HG03135 (cell line): Measurements from ENCODE around the gene XKR7.
"Not testable (repeated sequence)": the region's sequence is repeated elsewhere in the genome, so short reads cannot be mapped to it uniquely, and the experiment has no call there.

ENCODE experiments used
- ATAC-seq: cut with Tn5 transposase; IDR thresholded peaks from one replicate; pipeline ENCODE4 v1.9.1; 2021; ENCODE audit warnings: mild to moderate bottlenecking, moderate library complexity; ENCODE audit not compliant: unreplicated experiment

XKR7 gene, protein sequence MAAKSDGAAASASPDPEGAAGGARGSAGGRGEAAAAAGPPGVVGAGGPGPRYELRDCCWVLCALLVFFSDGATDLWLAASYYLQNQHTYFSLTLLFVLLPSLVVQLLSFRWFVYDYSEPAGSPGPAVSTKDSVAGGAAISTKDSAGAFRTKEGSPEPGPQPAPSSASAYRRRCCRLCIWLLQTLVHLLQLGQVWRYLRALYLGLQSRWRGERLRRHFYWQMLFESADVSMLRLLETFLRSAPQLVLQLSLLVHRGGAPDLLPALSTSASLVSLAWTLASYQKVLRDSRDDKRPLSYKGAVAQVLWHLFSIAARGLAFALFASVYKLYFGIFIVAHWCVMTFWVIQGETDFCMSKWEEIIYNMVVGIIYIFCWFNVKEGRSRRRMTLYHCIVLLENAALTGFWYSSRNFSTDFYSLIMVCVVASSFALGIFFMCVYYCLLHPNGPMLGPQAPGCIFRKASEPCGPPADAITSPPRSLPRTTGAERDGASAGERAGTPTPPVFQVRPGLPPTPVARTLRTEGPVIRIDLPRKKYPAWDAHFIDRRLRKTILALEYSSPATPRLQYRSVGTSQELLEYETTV

DNA sequence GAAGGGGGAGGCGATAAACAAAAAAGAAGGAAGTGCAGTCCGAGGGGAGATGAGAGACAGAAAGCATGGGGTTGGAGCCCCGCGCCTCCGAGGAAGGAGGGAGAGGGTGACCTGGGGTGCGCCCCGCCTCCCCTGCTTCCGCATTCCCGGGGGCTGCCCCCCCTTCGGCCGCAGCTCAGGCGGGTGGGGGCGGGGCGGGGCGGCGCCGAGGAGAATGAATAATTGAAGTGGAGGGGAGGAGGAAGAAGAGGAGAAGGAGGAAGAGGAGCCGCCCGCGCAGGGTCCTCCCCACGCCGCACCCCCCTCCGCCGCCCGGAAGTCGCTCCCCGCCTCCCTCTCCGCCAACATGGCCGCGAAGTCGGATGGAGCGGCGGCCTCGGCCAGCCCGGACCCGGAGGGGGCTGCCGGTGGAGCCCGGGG, at the start of gene XKR7:
TSS of gene XKR7 (plus strand) at position 322 of the 420 bp plus-strand sequence. CDS start at position 347, 25 bp downstream.
- ATAC-seq: no peak

DNA sequence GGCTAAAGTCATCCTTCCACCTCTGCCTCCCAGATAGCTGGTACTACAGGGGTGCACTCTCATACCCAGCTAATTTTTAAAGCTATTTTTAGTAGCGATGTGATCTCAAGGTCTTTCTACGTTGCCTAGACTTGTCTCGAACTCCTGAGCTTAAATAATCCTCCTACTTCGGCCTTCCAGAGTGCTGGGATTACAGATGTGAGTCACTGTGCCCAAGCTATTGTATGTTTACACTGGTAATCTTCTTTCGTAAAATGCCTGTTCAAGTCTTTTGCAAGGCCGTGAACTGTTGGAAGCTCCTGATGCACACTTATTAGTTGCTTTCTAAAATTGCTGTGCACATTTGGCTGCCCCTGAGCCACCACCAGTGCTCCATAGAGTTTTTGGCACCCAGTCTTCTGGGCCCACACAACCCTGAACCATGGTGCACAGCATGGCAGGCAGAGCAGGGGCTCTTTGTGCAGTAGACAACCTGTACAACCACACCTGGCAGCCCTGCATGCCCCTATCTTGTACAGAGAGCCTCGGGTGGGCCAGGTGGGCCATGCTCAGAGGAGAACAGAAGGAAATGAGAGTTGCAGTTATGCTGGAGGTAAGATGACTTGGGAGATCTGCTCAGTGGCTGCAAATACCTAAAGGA, 49.4 kb upstream of the XKR7 start:
- no peak for ATAC-seq

DNA sequence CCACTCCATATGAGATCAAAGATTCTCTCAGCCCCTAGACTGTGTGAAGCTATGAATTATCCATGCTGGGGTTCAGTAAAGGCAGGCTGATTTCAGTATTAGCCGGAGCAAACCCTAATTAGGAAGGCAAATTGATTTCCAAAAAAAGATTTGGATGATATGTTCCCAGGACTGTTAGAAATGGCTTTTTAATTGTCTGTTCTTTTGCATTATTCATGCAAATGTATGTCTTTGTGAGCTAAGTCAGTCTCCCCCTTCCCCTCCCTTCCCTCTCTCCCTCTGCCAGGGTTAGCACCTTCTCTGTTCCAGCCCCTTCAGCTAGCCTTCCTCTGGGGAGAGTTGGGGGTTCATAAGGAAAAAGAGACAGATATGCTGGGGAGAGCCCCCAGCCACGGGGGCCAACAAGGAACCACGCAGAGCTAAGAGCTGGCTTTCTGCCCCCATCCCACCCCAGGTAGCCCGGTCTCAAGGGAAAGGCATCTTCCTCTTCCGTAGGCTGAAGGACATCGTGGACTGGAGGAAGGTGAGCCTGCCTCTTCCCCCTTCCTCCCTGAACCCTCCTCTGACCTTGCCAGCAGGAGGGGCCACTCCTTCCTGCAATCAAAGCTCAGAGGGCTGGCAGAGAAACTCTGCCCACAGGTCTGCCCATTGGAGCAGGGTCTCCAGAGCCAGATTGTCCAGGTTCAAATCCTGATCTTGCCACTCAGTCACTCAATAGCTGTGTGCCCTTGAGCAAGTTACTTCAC, 48.4 kb upstream of the XKR7 start:
- ATAC-seq: no peak

DNA sequence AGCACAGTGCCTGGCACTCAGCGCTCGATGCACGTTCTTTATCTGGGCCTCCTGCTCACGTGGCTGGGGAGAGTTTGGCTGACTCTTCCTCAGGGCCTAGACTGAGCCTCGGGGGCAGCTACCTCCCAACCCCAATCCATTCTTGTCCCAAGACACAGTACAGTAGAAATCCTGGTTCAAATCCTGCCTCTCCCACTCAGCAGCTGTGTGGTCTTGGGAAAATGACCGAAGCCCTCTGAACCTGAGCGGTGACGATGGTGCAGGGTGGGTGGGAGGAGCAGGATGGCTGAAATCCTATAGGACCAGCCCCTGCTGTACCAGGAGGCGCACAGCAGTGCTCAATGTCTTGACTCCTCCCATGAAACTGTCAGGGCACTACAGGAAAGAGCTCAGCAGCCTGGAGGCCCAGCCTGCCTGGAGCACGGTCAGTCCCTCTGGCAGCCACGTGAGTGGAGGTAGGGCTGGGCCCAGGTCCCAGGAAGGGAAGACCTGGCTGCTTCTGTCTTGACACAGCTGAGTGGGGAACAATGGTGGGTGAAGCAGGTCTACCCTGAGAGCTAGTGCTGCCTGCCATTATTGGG, 47.6 kb upstream of the XKR7 start:
- ATAC-seq: no peak

DNA sequence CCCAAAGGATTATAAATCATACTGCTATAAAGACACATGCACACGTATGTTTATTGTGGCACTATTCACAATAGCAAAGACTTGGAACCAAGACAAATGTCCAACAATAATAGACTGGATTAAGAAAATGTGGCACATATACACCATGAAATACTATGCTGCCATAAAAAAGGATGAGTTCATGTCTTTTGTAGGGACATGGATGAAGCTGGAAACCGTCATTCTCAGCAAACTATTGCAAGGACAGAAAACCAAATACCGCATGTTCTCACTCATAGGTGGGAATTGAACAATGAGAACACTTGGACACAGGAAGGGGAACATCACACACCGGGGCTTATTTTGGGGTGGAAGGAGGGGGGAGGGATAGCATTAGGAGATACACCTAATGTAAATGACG, 46.5 kb upstream of the XKR7 start:
- not testable (repeated sequence) for ATAC-seq

DNA sequence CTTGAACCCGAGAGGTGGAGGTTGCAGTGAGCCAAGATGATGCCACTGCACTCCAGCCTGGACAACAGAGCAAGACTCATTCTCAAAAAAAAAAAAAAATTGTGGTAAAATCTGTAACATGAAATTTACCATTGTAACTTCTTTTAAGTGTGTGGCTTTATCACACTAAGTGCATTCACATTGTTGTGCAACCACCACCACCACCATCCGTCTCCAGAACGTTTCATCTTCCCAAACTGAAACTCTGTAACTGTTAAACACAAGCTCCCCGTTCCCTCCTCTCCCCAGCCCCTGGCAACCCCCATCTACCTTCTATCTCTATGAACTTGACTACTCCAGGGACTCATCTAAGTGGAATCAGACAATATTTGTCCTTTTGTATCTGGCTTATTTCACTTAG, 45.8 kb upstream of the XKR7 start:
- no peak for ATAC-seq

DNA sequence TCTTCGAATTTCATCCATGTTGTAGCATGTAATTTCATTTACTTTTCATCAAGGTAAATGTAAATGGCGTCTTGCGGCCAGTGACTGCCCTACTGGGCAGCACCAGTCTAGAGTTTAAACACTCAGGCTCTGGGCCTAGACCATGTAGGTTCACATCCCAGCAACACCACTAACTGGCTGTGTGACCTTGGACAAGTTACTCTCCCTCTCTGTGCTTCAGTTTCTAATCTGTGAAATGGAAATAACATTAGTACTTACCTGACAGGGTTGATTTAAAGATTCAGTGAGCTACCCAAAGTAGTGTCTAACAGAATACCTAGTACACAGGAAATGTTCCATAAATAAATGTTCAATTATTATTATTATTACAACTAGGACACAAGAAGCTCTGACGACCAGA, 45.4 kb upstream of the XKR7 start:
- ATAC-seq: no peak

DNA sequence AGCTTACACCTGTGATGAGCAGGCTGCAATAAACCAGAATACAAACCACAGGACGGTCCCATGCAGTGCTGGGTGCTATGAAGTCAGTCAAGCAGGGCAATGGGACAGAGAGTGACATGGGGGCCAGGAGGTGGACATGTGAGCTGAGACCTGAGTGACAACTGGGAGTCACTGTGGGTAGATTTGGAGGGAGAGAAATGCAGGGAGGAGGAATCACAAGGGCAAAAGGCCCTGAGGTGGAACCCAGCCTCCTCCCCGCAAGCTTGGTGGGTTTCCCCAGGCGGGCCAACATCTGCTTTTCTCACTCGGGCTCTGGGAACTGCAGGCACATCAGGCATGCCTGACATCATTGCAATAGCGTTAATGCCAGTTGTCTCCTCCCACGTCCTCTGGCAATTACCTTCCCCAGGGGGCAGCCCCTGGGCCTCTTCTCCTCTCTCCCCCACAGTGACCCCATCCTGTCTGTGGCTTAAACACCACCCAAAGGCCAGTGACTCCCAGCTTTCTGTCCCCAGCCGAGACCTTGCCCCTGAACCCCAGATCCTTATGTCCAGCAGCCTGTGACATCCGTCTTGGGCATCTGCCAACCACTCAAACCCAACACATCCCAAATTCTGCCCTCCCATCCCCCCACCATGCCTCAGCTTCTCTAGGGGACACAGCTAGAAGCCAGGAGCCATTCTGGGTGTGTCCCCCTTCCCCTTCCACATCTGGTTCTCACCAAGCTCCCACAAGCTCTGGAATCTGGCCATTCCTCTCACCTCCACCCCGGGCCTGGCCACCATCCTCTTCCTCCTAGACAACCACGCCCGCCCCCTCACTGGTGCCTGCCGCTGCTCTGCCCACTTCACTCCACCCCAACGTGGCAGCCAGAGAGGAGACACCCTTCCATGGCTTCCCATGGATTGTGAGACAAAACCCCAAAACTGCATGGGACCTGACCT, 44.3 kb upstream of the XKR7 start:
- no peak for ATAC-seq

DNA sequence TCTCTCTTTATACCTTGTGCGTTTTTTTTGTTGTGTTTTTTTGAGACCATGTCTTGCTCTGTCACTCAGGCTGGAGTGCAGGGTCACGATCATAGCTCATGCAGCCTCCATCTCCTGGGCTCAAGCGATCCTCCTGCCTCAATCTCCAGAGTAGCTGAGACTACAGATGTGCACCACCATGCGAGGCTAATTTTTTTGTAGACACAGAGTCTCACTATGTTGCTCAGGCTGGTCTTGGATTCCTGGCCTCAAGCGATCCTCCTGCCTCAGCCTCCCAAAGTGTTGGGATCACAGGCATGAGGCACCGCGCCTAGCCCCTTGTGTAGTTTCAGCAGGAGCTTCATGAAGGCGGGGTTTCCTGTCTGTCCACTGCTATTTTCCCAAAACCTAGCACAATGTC, 43.4 kb upstream of the XKR7 start:
- no peak for ATAC-seq

DNA sequence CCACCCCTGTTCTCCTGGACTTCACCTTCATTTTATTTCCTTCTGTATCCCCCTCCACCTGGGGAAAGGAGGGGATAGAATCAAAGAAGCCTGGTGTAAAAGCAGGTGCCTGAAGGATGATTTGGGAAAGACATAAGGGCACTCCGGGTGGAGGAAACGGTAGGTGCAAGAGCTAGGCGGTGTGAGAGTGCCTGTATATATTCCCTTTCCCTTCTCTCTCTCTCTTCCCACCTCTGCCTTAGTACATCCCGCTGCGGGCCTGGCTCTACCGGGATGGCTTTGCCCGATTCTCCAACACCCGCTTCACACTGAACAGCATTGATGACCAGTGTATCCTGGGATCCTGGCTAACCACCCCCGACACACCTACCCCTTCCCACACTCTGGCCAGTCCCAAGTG, 42.3 kb upstream of the XKR7 start:
- ATAC-seq: no peak

DNA sequence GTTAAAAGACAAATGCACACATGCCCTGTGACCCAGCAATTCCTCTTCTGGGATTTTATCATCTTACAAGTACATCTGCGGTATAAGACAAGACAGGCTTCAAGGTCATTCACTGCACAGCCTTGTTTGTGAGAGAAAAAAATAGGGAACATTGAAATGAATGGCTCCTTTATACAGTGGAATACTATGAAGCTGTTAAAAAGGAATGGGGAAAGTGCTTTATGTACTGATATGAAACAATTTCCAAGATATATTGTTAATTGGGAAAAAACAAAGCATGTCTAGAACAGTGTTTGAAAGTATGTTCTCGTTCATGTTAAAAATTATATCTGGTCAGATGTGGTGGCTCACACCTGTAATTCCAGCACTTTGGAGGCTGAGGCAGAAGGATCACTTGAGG, 41.5 kb upstream of the XKR7 start:
- no peak for ATAC-seq

DNA sequence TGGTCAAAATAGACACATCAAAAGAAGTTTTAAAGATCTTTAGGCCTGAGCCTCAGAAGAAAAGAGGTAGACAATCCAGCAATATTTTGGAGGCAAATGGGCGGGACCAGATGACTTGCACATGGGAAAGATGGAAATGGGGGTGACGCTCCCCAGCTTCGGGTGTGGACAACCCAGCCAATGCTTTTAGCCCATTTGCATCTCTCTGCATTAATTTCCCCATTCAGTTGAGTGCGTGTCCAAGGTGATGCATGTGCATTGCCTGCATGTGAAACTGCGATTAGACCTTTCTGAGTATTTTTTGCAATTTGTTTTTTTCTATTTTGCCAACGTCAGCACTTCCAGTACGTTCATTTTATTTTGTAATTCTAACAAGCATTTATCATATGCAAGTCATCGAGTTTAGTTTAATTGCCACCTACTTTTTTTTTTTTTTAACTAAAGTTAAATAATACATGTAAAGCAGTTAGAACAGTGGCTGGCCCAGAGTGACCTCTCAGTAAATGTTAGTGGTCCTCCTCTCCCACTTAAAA, 40.3 kb upstream of the XKR7 start:
- no peak for ATAC-seq

DNA sequence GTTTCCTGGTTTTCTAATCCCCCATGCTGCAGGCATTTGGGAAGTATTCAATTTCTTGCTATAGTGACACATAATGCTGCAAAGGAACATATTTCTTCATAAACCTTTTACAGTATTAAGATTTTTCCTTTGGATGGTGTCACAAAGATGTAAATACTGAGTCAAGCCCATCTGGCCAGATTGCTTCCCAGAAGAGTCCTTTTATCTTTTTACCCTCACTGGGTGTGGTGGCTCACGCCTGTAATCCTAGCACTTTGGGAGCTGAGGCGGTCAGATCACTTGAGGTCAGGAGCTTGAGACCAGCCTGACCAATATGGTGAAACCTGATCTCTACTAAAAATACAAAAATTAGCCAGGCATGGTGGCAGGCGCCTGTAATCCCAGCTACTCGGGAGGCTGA, 38.3 kb upstream of the XKR7 start:
- ATAC-seq: not testable (repeated sequence)

DNA sequence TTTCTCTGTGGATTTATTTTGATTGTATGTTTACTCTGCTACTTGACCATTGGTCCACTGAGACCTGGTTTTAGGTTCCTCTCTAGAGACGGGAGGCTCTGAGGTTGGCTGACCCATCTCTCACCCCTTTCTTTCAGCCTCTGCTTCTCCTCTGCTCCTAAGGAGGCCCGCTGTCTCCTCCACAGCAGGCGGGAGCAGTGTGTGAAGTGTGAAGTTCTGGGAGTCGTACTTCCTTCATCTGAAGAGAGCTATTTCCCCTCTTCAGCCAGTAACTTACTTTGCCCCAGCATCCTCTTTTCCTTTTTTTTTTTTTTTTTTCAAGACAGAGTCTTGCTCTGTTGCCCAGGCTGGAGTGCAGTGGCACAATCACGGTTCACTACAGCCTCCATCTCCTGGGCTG, 37.2 kb upstream of the XKR7 start:
- ATAC-seq: no peak

DNA sequence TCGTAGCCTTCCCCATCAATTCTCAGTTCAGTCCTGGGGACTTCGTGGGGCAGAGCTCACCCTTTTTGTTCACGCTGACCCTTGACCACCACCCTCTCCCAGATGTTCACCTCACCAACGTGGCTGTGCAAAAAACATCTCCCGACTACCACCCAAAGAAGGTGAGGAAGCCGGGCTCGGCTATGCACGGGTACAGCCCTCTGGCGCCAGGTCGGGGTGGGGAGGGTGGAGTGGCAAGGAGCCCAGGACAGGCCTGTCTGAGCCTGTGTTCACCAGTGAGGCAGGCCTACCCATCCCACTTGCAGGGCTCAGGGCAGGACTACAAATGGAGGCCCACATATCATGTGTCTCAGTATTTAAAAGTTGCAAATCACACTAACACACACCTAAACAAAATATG, 34.3 kb upstream of the XKR7 start:
- no peak for ATAC-seq

DNA sequence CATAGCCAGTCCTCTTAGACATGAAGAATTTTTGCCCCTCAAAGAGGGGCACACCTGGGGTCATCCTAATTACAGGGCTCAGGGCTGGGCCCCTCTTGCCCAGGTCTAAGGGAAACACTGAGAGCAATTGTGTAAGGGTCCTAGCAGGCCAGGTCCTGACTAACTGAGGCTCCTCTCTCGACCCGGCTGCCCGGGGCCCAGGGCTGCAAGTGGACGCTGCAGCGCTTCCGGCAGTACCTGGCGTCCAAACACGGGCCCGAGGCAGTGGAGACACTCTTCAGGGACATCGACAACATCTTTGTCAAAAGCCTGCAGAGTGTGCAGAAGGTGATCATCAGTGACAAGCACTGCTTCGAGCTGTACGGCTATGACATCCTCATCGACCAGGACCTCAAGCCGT, 33.5 kb upstream of the XKR7 start:
- no peak for ATAC-seq

DNA sequence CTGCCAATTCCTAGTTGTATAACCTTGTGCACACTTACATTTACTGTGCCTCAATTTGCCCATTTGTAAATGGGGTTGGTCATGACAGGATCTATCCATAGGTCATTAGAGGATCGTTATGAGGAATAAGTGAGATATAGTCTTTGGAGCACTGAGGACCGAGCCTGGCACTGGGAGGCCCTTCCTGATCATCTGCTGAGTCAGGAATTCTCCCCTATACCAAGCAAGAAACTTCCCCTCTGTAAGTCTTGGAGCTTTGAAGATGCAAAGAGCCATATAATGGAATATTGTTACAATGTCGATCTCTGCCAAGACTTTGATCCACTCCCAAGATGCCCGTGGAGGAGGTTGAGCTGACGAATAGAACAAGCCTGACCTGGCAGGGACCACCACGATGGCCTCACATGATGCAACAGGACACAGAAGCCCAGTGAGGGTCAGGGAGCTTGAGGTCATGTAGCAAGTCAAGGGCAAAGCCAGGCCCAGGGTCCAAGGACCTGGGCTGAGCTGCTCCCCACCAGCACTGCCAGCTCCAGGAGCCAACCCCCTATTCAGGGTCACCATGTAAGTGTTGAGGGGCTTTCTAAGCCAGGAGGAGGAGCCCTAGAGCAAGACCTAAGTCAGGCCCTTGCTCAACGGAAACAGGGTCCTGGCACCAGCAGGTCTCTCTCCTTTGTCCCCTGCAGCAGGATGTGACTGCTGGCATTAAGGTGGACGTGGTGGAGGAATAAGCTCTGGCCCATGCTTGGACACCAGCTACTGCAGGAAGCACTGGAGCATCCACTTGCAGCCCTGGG, 32.8 kb upstream of the XKR7 start:
- no peak for ATAC-seq

DNA sequence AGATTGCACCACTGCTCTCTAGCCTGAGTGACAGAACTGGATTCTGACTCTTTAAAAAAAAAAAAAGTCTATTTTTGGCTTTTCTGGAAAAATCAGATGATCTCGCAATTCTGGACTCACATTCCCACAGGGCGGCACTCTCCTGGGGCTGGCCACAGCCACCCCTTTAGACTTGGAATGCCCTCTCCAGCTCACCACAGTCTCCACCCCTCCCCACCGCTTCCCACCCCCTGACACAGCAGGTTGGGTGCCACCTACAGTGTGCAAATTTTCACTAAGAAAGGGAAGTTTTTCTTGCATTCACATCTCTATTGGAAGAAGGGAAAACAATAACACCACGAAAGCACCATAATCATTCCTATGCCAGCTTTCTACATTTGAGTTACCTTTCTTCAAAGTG, 31.5 kb upstream of the XKR7 start:
- no peak for ATAC-seq

DNA sequence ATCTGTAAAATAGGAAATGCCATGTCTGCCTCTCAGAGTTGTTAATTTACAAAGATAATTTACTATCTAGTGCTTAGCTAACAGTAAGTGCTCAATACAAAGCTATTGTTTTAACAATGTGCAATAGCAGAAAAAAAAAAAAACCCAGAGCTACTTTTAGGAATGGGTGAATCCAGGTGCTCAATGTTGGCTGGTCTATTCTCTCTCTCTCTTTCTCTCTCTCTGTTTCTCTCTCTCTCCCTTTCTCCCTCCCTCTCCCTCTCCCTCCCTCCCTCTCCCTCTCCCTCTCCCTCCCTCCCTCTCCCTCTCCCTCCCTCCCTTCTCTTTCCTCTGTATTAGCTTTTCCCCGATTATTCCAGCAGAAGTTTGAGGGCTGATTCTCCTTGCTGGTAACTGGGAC, 30.1 kb upstream of the XKR7 start:
- no peak for ATAC-seq
